GM21786 (cell line): ENCODE data around the gene CCNL2.
"Not testable (repeated sequence)": the region's sequence is repeated elsewhere in the genome, so short reads cannot be mapped to it uniquely, and the experiment has no call there.

Experiments
- ATAC-seq: cut with Tn5 transposase; IDR thresholded peaks from one replicate; pipeline ENCODE4 v1.9.1; 2021; ENCODE audit not compliant: unreplicated experiment

The CCNL2 gene

DNA sequence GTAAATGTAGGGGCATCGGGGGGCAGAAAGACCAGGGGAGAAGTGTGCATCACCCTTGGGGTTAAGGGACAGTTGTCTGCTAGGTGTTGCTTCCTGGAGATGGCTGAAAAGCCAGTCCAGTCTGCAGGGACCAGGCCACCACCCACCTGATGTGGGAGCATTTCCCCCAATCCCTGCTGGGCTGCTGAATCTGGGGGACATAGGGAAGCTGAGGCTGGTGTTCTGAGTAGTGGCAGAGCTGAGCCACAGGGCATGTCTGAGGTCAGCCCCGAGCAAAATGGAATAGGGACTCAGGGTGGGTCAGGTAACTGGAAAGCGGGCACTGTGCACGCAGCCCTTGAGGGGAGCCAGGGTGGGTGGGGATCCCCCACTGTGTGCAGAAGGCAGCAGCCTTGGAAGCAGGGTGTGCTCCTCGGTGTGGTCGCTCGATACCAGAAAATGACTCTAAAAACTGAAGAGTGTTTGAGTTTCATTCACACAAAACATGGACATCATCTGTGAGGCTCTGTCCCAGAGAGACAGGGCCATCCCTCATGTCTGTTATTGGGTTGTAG is 2.4 kb upstream of the CCNL2 start:
- no peak for ATAC-seq

GRCh38 chr1:1400576-1401456 is 1.7 kb upstream of the CCNL2 start:
- no peak for ATAC-seq

GRCh38 chr1:1399872-1400575 is 889 bp upstream of the CCNL2 start:
- ATAC-seq: no peak

GRCh38 chr1:1398677-1399186 is 403 bp downstream of the CCNL2 start:
- no peak for ATAC-seq

DNA sequence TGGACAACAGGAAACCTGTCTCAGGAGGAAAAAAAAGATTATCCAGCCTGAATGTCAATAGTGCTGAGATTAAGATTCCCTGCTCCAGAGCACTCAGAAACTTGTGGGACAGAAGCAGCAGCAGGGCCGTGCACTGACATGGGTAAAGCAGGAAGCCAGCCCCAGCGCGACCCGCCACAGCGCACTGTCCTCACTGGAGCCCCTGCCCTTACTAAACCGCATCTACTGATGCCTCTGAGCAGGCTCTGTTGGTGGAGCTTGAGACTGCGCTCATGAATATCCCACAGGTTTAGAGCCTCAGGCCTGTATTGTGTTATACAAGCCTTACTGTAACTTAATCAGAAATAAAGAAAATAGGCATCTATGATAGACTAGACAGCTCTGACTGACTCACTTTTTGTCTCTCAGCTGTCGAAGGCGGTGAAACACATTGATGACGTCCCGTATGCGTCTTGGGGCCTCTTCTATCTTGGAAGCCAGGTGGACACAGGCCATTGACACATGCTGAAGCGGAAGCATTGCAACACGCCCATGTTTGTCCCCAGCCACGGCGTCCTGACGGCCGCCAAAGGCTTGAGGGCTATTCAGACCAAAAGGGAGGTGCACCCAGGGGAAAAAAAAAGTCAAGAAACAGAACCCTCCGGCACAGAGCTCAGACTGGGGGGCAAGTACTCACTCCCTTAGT is 1.2 kb downstream of the CCNL2 start:
- no peak for ATAC-seq

DNA sequence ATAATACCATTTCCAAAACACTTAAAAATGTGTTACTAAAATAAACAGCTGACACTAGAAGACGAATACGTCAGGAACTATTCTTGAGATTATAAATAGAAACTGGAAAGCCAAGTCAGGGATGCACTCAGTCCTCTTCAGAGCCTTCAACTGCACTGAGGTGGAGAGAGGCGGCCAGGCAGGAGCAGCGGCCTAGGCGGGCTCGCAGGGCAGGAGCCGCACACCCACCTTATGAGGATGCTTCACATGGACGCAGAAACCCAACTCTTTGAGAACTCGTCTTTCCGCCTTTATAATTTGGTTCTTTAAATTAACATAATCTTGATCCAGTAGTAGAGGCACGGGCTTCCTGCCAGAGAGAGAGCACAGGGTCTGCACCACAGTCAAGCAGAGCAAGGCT is 4.0 kb downstream of the CCNL2 start:
- ATAC-seq: no peak

DNA sequence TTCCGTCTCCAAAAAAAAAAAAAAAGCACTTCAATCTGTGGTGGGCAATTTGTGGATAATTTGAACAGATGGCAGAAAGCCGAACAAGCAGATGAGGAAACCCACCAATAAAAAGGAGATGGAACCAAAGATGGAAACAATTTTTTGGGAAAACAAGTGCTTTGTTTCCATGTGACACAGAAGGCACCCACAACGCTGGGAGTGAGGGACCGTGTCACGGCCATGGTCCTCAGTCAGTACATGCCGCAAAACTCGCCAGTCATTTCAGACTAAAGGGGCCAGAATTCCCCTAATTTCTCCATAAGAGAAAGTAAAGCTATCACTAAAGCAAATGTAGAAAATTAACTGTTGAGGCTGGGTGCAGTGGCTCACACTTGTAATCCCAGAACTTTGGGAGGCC is 5.0 kb downstream of the CCNL2 start:
- ATAC-seq: no peak

DNA sequence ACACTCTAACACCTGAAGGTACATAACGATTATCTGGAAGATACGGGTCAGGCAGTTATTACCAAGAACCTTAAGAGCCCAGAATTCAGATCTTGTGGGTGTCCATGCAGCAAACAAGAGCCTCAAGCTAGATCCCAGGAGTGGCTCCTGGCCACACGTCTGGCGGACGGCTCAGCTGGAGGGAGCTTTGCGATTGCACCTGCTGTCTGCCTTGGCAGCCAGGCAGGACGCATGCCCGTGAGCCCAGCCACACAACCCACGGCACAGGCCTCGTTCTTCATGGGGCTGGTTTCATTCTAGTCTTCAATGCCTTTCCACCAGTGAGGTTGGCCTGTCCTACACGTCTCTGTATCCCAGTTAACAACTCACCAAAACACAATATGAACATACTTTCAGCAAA is 5.7 kb downstream of the CCNL2 start:
- ATAC-seq: no peak

DNA sequence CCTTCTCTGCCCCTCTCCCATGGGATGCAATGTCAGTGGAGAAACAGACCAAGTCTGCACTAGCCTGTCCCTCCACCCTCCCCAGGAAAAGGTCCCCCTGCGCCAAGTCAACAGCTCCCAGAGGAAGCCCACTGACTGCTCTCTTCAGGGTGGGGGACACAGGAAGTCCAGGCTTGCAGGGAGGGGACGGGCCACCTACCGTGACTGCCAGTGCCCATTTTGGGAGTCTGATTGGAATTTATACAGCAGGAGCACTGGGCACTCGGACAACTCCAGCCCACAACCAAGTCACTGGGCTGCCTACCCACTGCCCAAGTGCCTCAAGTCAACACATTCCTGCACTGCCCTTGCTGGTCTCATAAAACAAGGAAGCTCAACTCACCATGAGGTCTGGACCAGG is 6.1 kb downstream of the CCNL2 start:
- no peak for ATAC-seq

- ATAC-seq: no peak
Measured at GRCh38 chr1:1391225-1391624, 7.9 kb downstream of the CCNL2 start.

- no peak for ATAC-seq
Measured at GRCh38 chr1:1390675-1391074, 8.5 kb downstream of the CCNL2 start.

DNA sequence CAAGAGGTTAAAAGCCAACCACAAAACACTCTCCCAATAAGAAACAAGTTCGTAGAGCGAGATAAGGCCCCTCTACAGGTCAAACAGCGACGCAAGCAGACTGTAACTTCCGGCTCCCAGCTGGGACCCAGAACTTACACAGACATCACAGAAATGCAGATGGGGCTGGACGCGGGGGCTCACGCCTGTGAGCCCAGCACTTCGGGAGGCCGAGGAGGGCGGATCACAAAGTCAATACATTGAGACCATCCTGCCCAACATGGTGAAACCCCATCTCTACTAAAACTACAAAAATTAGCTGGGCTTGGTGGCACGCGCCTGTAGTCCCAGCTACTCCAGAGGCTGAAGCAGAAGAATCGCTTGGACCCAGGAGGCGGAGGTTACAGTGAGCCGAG is 11.1 kb downstream of the CCNL2 start:
- ATAC-seq: no peak

DNA sequence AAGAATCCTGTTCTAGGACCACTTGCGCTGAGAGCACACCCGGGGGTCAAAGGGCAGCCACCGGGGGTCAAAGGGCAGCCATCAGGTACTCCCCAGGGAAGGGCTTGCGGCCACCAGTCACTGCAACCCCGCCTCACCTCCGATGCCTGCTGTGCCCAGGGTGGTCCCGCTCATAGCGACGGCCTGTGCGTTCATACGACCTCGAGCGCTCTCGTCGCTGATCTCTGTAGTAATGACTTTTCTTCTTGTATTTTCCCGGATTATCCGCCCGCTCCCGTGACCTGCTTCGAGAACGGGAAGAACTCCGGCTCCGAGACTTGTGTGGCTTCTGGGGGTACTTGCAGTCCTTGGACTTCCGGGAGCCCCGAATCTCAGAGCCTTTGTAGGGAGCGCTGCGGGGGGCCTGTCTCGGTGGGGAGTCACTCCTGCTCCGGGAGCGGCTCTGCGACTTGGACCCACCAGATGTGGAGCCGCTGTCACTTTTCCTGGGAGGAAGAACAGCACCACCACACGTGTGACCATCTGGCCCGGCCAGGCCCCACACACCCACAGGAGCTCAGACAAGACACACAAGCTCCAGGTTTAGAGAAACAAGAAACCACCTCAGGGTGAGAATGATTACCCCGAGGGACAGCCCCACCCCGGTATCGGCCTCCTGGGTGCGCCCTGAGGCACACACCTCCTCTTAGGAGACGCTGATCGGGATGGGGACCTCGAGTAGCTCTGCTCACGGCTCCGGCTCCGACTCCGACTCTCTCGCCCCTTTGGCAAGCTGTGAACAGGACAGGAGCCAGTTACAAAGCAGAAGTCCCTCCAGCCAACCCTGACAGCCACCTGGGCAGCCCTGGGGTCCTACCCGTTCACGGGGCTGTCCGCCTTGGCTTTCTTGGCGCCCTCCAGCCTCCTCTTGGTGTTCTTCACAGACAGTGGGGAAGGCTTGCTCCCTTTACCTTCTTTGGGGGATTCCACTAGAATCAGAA is 11.7 kb downstream of the CCNL2 start:
- no peak for ATAC-seq

DNA sequence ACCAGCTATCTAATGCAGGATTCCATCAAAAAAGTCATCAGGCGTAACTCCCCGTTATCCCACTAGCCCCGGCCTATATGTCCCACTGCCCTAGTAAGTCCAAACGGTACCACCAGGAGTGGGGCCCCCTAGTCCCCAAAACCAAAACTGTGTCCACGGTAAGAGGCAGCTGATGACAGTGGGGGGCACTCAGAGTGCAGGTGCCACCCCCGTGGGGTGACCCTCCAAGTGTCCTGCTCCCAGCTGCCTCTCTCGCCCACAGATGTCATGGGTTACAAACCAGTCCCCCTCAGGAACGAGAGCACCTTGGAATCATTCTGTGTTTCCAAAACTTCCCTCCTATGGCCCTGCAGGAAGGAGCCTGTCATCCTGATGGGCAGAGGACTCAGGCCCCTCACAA is 13.2 kb downstream of the CCNL2 start:
- no peak for ATAC-seq

GRCh38 chr1:1385339-1385738 is 13.8 kb downstream of the CCNL2 start:
- ATAC-seq: not testable (repeated sequence)

DNA sequence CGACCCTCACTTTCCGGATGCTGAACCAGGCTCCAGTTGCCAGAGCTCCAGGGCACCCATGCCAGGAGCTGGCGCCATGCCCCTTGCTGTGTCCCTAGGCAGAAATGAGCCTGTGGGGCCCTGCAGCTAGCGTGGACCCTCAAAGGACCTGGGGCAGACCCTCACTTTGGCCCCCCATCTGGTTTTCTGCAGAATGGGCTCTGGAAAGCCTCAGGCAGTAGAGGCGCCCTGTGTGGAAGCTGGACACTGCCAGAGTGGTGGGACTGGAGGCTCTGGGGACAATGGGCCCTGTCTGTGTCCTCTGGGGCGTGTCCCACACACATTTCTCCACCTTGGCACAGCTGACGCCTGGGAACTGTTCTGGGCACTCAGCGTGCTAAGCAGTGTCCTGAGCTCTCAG is 17.8 kb downstream of the CCNL2 start:
- no peak for ATAC-seq

- no peak for ATAC-seq
Measured at GRCh38 chr1:1380860-1381259, 18.3 kb downstream of the CCNL2 start.

DNA sequence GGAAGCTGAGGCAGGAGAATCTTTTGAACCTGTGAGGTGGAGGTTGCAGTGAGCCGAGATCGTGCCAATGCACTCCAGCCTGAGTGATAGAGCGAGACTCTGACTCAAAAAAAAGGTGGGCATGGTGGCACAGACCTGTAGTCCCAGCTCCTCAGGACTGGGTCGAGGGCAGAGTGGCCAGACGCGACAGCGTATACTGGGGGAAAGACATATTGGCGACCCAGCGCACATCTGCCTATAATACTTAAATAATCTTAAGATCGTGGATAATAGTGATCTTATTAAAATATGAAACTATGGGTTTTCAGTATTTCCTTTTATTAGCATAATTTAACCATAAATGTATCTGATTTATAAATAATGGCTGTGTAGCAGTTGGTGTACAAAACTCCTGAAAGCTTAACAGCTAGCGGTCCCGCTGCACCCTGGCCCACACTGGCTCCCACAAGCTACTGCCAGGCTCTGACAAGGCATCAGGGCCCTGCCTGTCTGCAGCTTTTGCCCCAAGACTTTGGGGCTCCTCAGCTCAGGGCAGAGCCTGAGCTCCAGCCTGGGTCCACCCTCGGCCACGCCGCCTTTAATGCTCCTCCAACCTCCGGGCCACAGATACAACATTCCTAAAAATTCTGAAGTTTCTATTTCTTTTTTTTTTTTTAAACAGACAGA is 21.5 kb downstream of the CCNL2 start:
- ATAC-seq: no peak

- no peak for ATAC-seq
Measured at GRCh38 chr1:1376551-1377226, 22.4 kb downstream of the CCNL2 start.
